ENCODE data around the gene LAMA2.

- no peak; the same call in 1 of the 2 replicates for TF ChIP-seq FOXK2 (IDR thresholded peaks at IDR 0.05)
- TF ChIP-seq ELF4 (IDR thresholded peaks at IDR 0.05), result no peak
- no peak for TF ChIP-seq SP1 (IDR thresholded peaks at IDR 0.05)
- no peak for TF ChIP-seq HDGF (IDR thresholded peaks at IDR 0.05; ENCODE audit: borderline replicate concordance)
- no peak for TF ChIP-seq ARNT (IDR thresholded peaks at IDR 0.05)
- no peak for TF ChIP-seq SUZ12 (IDR thresholded peaks at IDR 0.05)
- TF ChIP-seq FOXA1 (IDR thresholded peaks at IDR 0.05), result no peak
Measured at GRCh38 chr6:129183681-129184301, 300.9 kb downstream of the LAMA2 start.
